GM12878 (cell line): ENCODE data around the gene DYNC1H1.

ENCODE experiments used
- CBX3 ChIP-seq: fragments of 200-600 bp; sonication (generic); IDR thresholded peaks from 2 replicates; pipeline ENCODE4 v1.6.1; 2016; ENCODE audit warnings: low read depth, borderline replicate concordance
- CHD2 ChIP-seq: IDR thresholded peaks from 2 replicates; pipeline ENCODE4 v1.6.1; 2011; ENCODE audit warnings: low read depth, low read length, improper control_type of control experiment, borderline replicate concordance
- CTCF ChIP-seq, 3 experiments: IDR thresholded peaks in 2 of 3; conservative IDR thresholded peaks in 1 of 3; 2 replicates each; pipeline ENCODE4 v1.5.1; 2011; ENCODE audit warnings: low read depth in 3 of 3, low read length in 3 of 3, mild to moderate bottlenecking in 3 of 3, control low read depth in 2 of 3, moderate library complexity in 2 of 3, inconsistent platforms in 1 of 3, mixed read lengths in 1 of 3; ENCODE audit not compliant: control insufficient read depth in 2 of 3, insufficient read depth in 1 of 3; ENCODE audit errors: extremely low read depth in 1 of 3
- EGR1 ChIP-seq, 2 experiments: IDR thresholded peaks; 1 replicate in 1 of 2; 2 replicates in 1 of 2; pipeline ENCODE4 v1.6.1; 2011 to 2012; ENCODE audit warnings: low read depth in 2 of 2, low read length in 2 of 2, borderline replicate concordance in 1 of 2, mild to moderate bottlenecking in 1 of 2, moderate library complexity in 1 of 2
- ETV6 ChIP-seq, 2 experiments: fragments of 450-650 bp in 1 of 2; IDR thresholded peaks in 1 of 2; conservative IDR thresholded peaks in 1 of 2; 2 replicates each; pipeline ENCODE4 v1.6.1; 2014; ENCODE audit warnings: antibody characterized with exemption in 1 of 2, borderline replicate concordance in 1 of 2, low read depth in 1 of 2, mild to moderate bottlenecking in 1 of 2, moderate library complexity in 1 of 2
- FOXM1 ChIP-seq: IDR thresholded peaks from 2 replicates; pipeline ENCODE4 v1.6.1; 2012; ENCODE audit warnings: low read depth, mild to moderate bottlenecking, inconsistent platforms, low read length, moderate library complexity
- HDAC2 ChIP-seq: fragments of 200-600 bp; sonication (generic); IDR thresholded peaks from 2 replicates; pipeline ENCODE4 v1.6.1; 2017
- MAX ChIP-seq: IDR thresholded peaks from 2 replicates; pipeline ENCODE4 v1.6.1; 2012; ENCODE audit warnings: low read depth, low read length, improper control_type of control experiment
- MTA2 ChIP-seq: fragments of 450-650 bp; IDR thresholded peaks from 2 replicates; pipeline ENCODE4 v1.6.1; 2016; ENCODE audit warnings: low read depth, mild to moderate bottlenecking, moderate library complexity
- MTA3 ChIP-seq: IDR thresholded peaks from 2 replicates; pipeline ENCODE4 v1.6.1; 2012; ENCODE audit warnings: low read length, inconsistent platforms, borderline replicate concordance
- SRF ChIP-seq, 2 experiments: IDR thresholded peaks; 2 replicates each; pipeline ENCODE4 v1.6.1; 2011; ENCODE audit warnings: low read depth in 2 of 2, low read length in 2 of 2, mild to moderate bottlenecking in 1 of 2, moderate library complexity in 1 of 2
- SUZ12 ChIP-seq: fragments of 200-600 bp; sonication (generic); IDR thresholded peaks from one replicate; pipeline ENCODE4 v1.6.1; 2018; ENCODE audit warnings: antibody characterized with exemption, mild to moderate bottlenecking; ENCODE audit not compliant: unreplicated experiment
- ZNF274 ChIP-seq: IDR thresholded peaks from one replicate; pipeline ENCODE4 v1.8.0; 2011; ENCODE audit not compliant: insufficient read length, insufficient read depth

- TF ChIP-seq FOXM1 (no peak), MAX (no peak), SUZ12 (no peak), CBX3 (no peak), SRF (IDR thresholded peaks at IDR 0.05; ENCODE audit: low read depth in 2 of 2, low read length in 2 of 2) (no peak), CTCF (IDR thresholded peaks at IDR 0.05 in 2 of 3, conservative IDR thresholded peaks at IDR 0.05 in 1 of 3; ENCODE audit: control insufficient read depth in 2 of 3, extremely low read depth in 1 of 3, insufficient read depth in 1 of 3, low read depth in 3 of 3, low read length in 3 of 3) (no peak), ZNF274 (no peak), MTA3 (no peak), ETV6 (conservative IDR thresholded peaks at IDR 0.05 in 1 of 2, IDR thresholded peaks at IDR 0.05 in 1 of 2; ENCODE audit: borderline replicate concordance in 1 of 2, low read depth in 1 of 2) (no peak), HDAC2 (no peak), EGR1 (IDR thresholded peaks at IDR 0.05; ENCODE audit: borderline replicate concordance in 1 of 2, low read depth in 2 of 2, low read length in 2 of 2) (no peak), CHD2 (no peak), MTA2 (no peak)
These were observed 62.6 kb downstream of the DYNC1H1 start for GRCh38 chr14:102026934-102027333.
